DND-41 (cell line): ENCODE data around the gene ATP5PO.

ENCODE experiments used
- ATAC-seq: fragments of 200-7000 bp; cut with Tn5 transposase; 3 replicates; pipeline ENCODE4 v1.9.1; 2021; ENCODE audit warnings: low read depth; ENCODE audit not compliant: insufficient read depth
- DNase-seq: peaks from one replicate; pipeline ENCODE4 v3.0.0-alpha.2; 2020
- H2AFZ ChIP-seq: 2 replicates; pipeline ENCODE4 v1.6.0; 2012; ENCODE audit warnings: low read depth, low read length
- H3K27ac ChIP-seq: 2 replicates; pipeline ENCODE4 v1.5.1; 2012; ENCODE audit warnings: low read length, inconsistent platforms
- H3K27me3 ChIP-seq: fragments of 200-600 bp; sonication (generic); 2 replicates; pipeline ENCODE4 v1.6.0; 2012; ENCODE audit warnings: low read length, mild to moderate bottlenecking, inconsistent platforms; ENCODE audit not compliant: insufficient read depth, poor library complexity
- H3K36me3 ChIP-seq: 2 replicates; pipeline ENCODE4 v1.5.1; 2012; ENCODE audit warnings: low read length, inconsistent platforms; ENCODE audit not compliant: insufficient read depth
- H3K4me1 ChIP-seq: 2 replicates; pipeline ENCODE4 v1.5.1; 2012; ENCODE audit warnings: mild to moderate bottlenecking, low read length; ENCODE audit not compliant: insufficient read depth
- H3K4me2 ChIP-seq: 2 replicates; pipeline ENCODE4 v1.6.0; 2012; ENCODE audit warnings: mild to moderate bottlenecking, moderate library complexity, low read length, inconsistent platforms; ENCODE audit not compliant: insufficient read depth
- H3K4me3 ChIP-seq, 2 experiments: fragments of 200-600 bp in 1 of 2; shearing (Covaris generic) in 1 of 2; 2 replicates each; pipeline ENCODE4 v1.5.1; 2012 to 2016; ENCODE audit warnings: inconsistent platforms in 2 of 2, low read length in 2 of 2, mild to moderate bottlenecking in 2 of 2, low read depth in 1 of 2, moderate library complexity in 1 of 2
- H3K79me2 ChIP-seq: 2 replicates; pipeline ENCODE4 v1.6.0; 2012; ENCODE audit warnings: low read length, inconsistent platforms; ENCODE audit not compliant: insufficient read depth
- H3K9ac ChIP-seq: 2 replicates; pipeline ENCODE4 v1.6.0; 2012; ENCODE audit warnings: low read depth, mild to moderate bottlenecking, inconsistent platforms, low read length, moderate library complexity
- H3K9me3 ChIP-seq: 2 replicates; pipeline ENCODE4 v1.5.1; 2012; ENCODE audit warnings: low read length, moderate library complexity, mild to moderate bottlenecking, inconsistent platforms; ENCODE audit not compliant: insufficient read depth, severe bottlenecking
- H4K20me1 ChIP-seq: 2 replicates; pipeline ENCODE4 v1.6.0; 2012; ENCODE audit warnings: low read length; ENCODE audit not compliant: insufficient read depth
- CTCF ChIP-seq: IDR thresholded peaks from 2 replicates; pipeline ENCODE4 v1.5.1; 2012; ENCODE audit warnings: borderline replicate concordance, low read length, moderate library complexity, mild to moderate bottlenecking; ENCODE audit not compliant: poor library complexity, severe bottlenecking; ENCODE audit errors: extremely low read depth
- EZH2 ChIP-seq: IDR thresholded peaks from 3 replicates; pipeline ENCODE4 v1.6.1; 2012; ENCODE audit warnings: borderline replicate concordance, low read depth, mild to moderate bottlenecking, moderate library complexity, low read length, inconsistent platforms; ENCODE audit not compliant: severe bottlenecking

Gene ATP5PO

DNA sequence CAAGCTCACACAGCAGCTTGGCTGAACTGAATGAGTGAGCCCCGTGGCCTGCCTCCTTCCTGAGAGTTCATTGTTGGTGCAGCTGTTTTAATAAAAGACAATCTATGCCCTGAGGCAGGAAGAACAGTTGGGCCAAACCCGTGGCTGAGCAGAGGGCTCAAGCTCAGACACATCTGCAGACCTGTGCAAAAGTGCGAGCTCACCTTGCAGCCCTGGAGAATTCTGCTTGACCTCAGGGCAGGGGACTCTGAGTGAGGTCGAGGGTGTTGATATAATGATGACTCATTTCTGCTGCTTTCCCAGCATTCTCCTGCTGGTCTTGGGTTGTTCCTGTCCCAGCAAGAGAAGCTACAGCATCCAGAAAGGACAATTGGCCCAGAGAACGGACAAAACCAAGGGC lies 61.0 kb downstream of the ATP5PO start:
- H3K9ac ChIP-seq: no peak overlapping the region
- no peak overlapping the region for H3K4me2 ChIP-seq
- no peaks in the 10 kb centered on the region for H3K36me3 ChIP-seq
- H3K27ac ChIP-seq: no peak overlapping the region
- DNase-seq (no peak), ATAC-seq (no peak)
- no peaks in the 10 kb centered on the region for H3K79me2 ChIP-seq
- no peak overlapping the region for H2AFZ ChIP-seq
- no peaks in the 10 kb centered on the region for H3K4me1 ChIP-seq
- TF ChIP-seq CTCF (no peak), EZH2 (no peak)
- H3K9me3 ChIP-seq: no peaks in the 10 kb centered on the region
- H3K4me3 ChIP-seq: no peak overlapping the region
- H4K20me1 ChIP-seq: no peaks in the 10 kb centered on the region
- no peaks in the 10 kb centered on the region for H3K27me3 ChIP-seq
